H9 (cell line): ENCODE results near the gene TSPYL4. TPM values are rescaled to one million over a fixed set of nuclear protein-coding genes. Genes with fewer than 3 reads are reported as not detected.

Experiments used
- DNase-seq: peaks from one replicate; pipeline ENCODE4 v3.0.0-alpha.2; 2017
- H2AFZ ChIP-seq: one replicate; pipeline ENCODE4 v1.6.1; 2013; ENCODE audit warnings: mild to moderate bottlenecking, low read length, control low read depth, moderate library complexity
- H2AK5ac ChIP-seq: 2 replicates; pipeline ENCODE4 v1.6.1; 2013; ENCODE audit warnings: low read length, control low read depth, mixed read lengths; ENCODE audit not compliant: insufficient read length
- H2BK120ac ChIP-seq: one replicate; pipeline ENCODE4 v1.6.1; 2013; ENCODE audit warnings: low read depth, mild to moderate bottlenecking, low read length, control low read depth, inconsistent platforms; ENCODE audit not compliant: poor library complexity, severe bottlenecking
- H2BK12ac ChIP-seq: 2 replicates; pipeline ENCODE4 v1.6.1; 2013; ENCODE audit warnings: low read length, control low read depth, mixed read lengths, low read depth; ENCODE audit not compliant: insufficient read length
- H2BK15ac ChIP-seq: 2 replicates; pipeline ENCODE4 v1.6.1; 2013; ENCODE audit warnings: low read depth, low read length, control low read depth
- H2BK20ac ChIP-seq: one replicate; pipeline ENCODE4 v1.6.1; 2013; ENCODE audit warnings: low read depth, mild to moderate bottlenecking, low read length, control low read depth, inconsistent platforms; ENCODE audit not compliant: poor library complexity, severe bottlenecking
- H2BK5ac ChIP-seq: 2 replicates; pipeline ENCODE4 v1.6.1; 2013; ENCODE audit warnings: low read length, control low read depth, mixed read lengths; ENCODE audit not compliant: insufficient read length
- H3K14ac ChIP-seq: 2 replicates; pipeline ENCODE4 v1.6.1; 2013; ENCODE audit warnings: low read length, control low read depth; ENCODE audit not compliant: insufficient read depth
- H3K18ac ChIP-seq: 2 replicates; pipeline ENCODE4 v1.6.1; 2013; ENCODE audit warnings: low read depth, mild to moderate bottlenecking, mixed read lengths, low read length, control low read depth; ENCODE audit not compliant: insufficient read length
- H3K23ac ChIP-seq: 2 replicates; pipeline ENCODE4 v1.6.1; 2013; ENCODE audit warnings: low read length, control low read depth, mixed read lengths, low read depth; ENCODE audit not compliant: insufficient read length
- H3K23me2 ChIP-seq: 2 replicates; pipeline ENCODE4 v1.6.1; 2013; ENCODE audit warnings: low read depth, mild to moderate bottlenecking, mixed read lengths, low read length, control low read depth; ENCODE audit not compliant: insufficient read length, poor library complexity, severe bottlenecking
- H3K27ac ChIP-seq: 2 replicates; pipeline ENCODE4 v1.5.1; 2013; ENCODE audit warnings: low read length, control low read depth, mixed read lengths, low read depth; ENCODE audit not compliant: insufficient read length
- H3K27me3 ChIP-seq: 2 replicates; pipeline ENCODE4 v1.6.1; 2013; ENCODE audit warnings: low read length, control low read depth, inconsistent platforms; ENCODE audit not compliant: insufficient read depth
- H3K4ac ChIP-seq: 2 replicates; pipeline ENCODE4 v1.6.1; 2013; ENCODE audit warnings: low read depth, mild to moderate bottlenecking, control low read depth, inconsistent platforms, low read length, moderate library complexity
- H3K4me1 ChIP-seq: 2 replicates; pipeline ENCODE4 v1.6.1; 2013; ENCODE audit warnings: low read length, control low read depth, inconsistent platforms; ENCODE audit not compliant: insufficient read depth
- H3K4me2 ChIP-seq: 2 replicates; pipeline ENCODE4 v1.6.1; 2013; ENCODE audit warnings: low read length, control low read depth, mixed read lengths; ENCODE audit not compliant: insufficient read length, insufficient read depth
- H3K56ac ChIP-seq: 2 replicates; pipeline ENCODE4 v1.6.1; 2013; ENCODE audit warnings: low read depth, mild to moderate bottlenecking, mixed read lengths, low read length, control low read depth; ENCODE audit not compliant: insufficient read length
- H3K79me1 ChIP-seq: 2 replicates; pipeline ENCODE4 v1.6.1; 2013; ENCODE audit warnings: low read depth, mild to moderate bottlenecking, moderate library complexity, low read length, control low read depth, inconsistent platforms; ENCODE audit not compliant: insufficient read depth, poor library complexity, severe bottlenecking
- H3K79me2 ChIP-seq: 2 replicates; pipeline ENCODE4 v1.6.1; 2013; ENCODE audit warnings: low read length, control low read depth, inconsistent platforms; ENCODE audit not compliant: insufficient read depth
- H3K9ac ChIP-seq: 2 replicates; pipeline ENCODE4 v1.6.1; 2013; ENCODE audit warnings: low read length, control low read depth, mixed read lengths; ENCODE audit not compliant: insufficient read length; ENCODE audit errors: extremely low read depth
- H3K9me3 ChIP-seq: one replicate; pipeline ENCODE4 v1.6.1; 2013; ENCODE audit warnings: low read depth, low read length, inconsistent platforms; ENCODE audit not compliant: control insufficient read depth
- H3T11ph ChIP-seq: one replicate; pipeline ENCODE4 v1.6.1; 2013; ENCODE audit warnings: mild to moderate bottlenecking, low read length, control low read depth, inconsistent platforms
- H4K20me1 ChIP-seq: one replicate; pipeline ENCODE4 v1.6.1; 2013; ENCODE audit not compliant: control insufficient read depth, insufficient read length, insufficient read depth
- H4K5ac ChIP-seq: 2 replicates; pipeline ENCODE4 v1.6.1; 2013; ENCODE audit warnings: low read depth, mild to moderate bottlenecking, mixed read lengths, low read length, control low read depth; ENCODE audit not compliant: insufficient read length
- H4K8ac ChIP-seq: replicated peaks from 2 replicates; pipeline ENCODE4 v1.6.1; 2013; ENCODE audit warnings: low read length, control low read depth, mixed read lengths, low read depth; ENCODE audit not compliant: insufficient read length
- H4K91ac ChIP-seq: 2 replicates; pipeline ENCODE4 v1.6.1; 2013; ENCODE audit warnings: low read depth, mild to moderate bottlenecking, moderate library complexity, mixed read lengths, low read length, control low read depth; ENCODE audit not compliant: insufficient read length
- H3K27ac Mint-ChIP-seq, 3 experiments: 2 replicates in 2 of 3; 3 replicates in 1 of 3; pipeline ENCODE4 v1.8.0; 2020 to 2021; ENCODE audit warnings: mixed read lengths in 3 of 3, mild to moderate bottlenecking in 1 of 3, moderate library complexity in 1 of 3
- H3K27me3 Mint-ChIP-seq: 2 replicates; pipeline ENCODE4 v1.8.0; 2021; ENCODE audit warnings: low read depth, mild to moderate bottlenecking, moderate library complexity, mixed read lengths
- H3K36me3 Mint-ChIP-seq, 3 experiments: 2 replicates in 2 of 3; 3 replicates in 1 of 3; pipeline ENCODE4 v1.8.0; 2020 to 2021; ENCODE audit warnings: low read depth in 3 of 3, mixed read lengths in 3 of 3; ENCODE audit not compliant: insufficient read depth in 1 of 3
- H3K4me1 Mint-ChIP-seq, 2 experiments: 2 replicates each; pipeline ENCODE4 v1.8.0; 2020; ENCODE audit warnings: mixed read lengths in 2 of 2
- H3K4me3 Mint-ChIP-seq, 2 experiments: 2 replicates in 1 of 2; 3 replicates in 1 of 2; pipeline ENCODE4 v1.8.0; 2020 to 2021; ENCODE audit warnings: mild to moderate bottlenecking in 2 of 2, mixed read lengths in 2 of 2, moderate library complexity in 1 of 2
- H3K9me3 Mint-ChIP-seq, 2 experiments: 2 replicates in 1 of 2; 3 replicates in 1 of 2; pipeline ENCODE4 v1.8.0; 2020; ENCODE audit warnings: mild to moderate bottlenecking in 2 of 2, mixed read lengths in 2 of 2, moderate library complexity in 1 of 2
- WGBS: extraction: QIAGEN DNeasy Blood & Tissue Kit; methylation state at CpG from one replicate; pipeline ENCODE4 v1.1.7; 2013; ENCODE audit warnings: missing lambda C conversion rate, low lambda C conversion rate, mixed read lengths; ENCODE audit not compliant: insufficient read length; ENCODE audit errors: extremely low coverage; 5-methylcytosine and 5-hydroxymethylcytosine counted together
- total RNA-seq: library from RNA; stranded (reverse); gene quantifications from 2 replicates; pipeline ENCODE4 v1.2.1, GENCODE V29; 2021
- TF ChIP-seq, protein P1 (sequence below): fragments of 200-600 bp; sonication (generic); conservative IDR thresholded peaks from 3 replicates; pipeline ENCODE4 v1.8.0; 2021; ENCODE audit warnings: antibody characterized with exemption, mild to moderate bottlenecking

TSPYL4 gene
- total RNA-seq, 1 experiment from 2014 or later = 19.0 TPM

DNA sequence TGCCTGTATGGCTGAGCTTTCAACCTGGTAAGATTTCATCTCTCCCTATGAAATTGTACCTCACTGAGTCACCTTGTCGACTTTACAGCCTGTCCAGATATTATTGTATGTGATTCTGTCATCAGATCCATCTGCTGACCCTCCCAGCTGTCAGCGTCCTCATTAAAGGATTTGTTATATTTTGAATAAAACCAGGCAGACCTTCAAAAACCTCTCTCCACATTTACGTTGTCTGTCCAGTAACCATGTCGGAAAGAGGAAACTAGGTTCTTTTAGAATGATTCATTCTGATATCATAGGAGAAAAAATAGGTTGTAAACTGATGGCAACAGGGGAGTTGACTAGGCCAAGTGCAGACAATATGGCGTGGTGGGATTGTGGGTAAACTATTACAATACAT lies 38.5 kb downstream of the TSPYL4 start:
- H2AFZ ChIP-seq = no peak overlapping the region
- H2BK20ac ChIP-seq = no peak overlapping the region
- no peaks in the 10 kb centered on the region for H3K9me3 ChIP-seq
- H3K4me1 Mint-ChIP-seq = no peaks in the 10 kb centered on the region
- WGBS = no CpG with 5 or more reads among the region's 5 CpGs
- H3K56ac ChIP-seq = no peak overlapping the region
- no peak overlapping the region for H2AK5ac ChIP-seq
- H4K20me1 ChIP-seq = no peaks in the 10 kb centered on the region
- H3K27me3 ChIP-seq = no peaks in the 10 kb centered on the region
- H2BK120ac ChIP-seq = no peak overlapping the region
- no peak overlapping the region for H3K4ac ChIP-seq
- H3K14ac ChIP-seq = no peak overlapping the region
- H2BK12ac ChIP-seq = no peak overlapping the region
- no peak overlapping the region for H4K91ac ChIP-seq
- H3K23ac ChIP-seq = no peak overlapping the region
- no peak overlapping the region for H3K4me2 ChIP-seq
- no peak overlapping the region for H3K27ac ChIP-seq
- H3K9me3 Mint-ChIP-seq = no peaks in the 10 kb centered on the region
- no peaks in the 10 kb centered on the region for H3K4me1 ChIP-seq
- TF ChIP-seq, protein P1, sequence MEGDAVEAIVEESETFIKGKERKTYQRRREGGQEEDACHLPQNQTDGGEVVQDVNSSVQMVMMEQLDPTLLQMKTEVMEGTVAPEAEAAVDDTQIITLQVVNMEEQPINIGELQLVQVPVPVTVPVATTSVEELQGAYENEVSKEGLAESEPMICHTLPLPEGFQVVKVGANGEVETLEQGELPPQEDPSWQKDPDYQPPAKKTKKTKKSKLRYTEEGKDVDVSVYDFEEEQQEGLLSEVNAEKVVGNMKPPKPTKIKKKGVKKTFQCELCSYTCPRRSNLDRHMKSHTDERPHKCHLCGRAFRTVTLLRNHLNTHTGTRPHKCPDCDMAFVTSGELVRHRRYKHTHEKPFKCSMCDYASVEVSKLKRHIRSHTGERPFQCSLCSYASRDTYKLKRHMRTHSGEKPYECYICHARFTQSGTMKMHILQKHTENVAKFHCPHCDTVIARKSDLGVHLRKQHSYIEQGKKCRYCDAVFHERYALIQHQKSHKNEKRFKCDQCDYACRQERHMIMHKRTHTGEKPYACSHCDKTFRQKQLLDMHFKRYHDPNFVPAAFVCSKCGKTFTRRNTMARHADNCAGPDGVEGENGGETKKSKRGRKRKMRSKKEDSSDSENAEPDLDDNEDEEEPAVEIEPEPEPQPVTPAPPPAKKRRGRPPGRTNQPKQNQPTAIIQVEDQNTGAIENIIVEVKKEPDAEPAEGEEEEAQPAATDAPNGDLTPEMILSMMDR = no peak
- H3K36me3 Mint-ChIP-seq = no peaks in the 10 kb centered on the region
- H3K79me1 ChIP-seq = no peaks in the 10 kb centered on the region
- H3T11ph ChIP-seq = no peak overlapping the region
- H3K79me2 ChIP-seq = no peaks in the 10 kb centered on the region
- H2BK5ac ChIP-seq = no peak overlapping the region
- H4K5ac ChIP-seq = no peak overlapping the region
- no peak overlapping the region for H3K18ac ChIP-seq
- no peaks in the 10 kb centered on the region for H3K27me3 Mint-ChIP-seq
- H2BK15ac ChIP-seq = no peak overlapping the region
- no peak overlapping the region for H3K4me3 Mint-ChIP-seq
- H3K9ac ChIP-seq = no peak overlapping the region
- DNase-seq = no peak
- no peaks in the 10 kb centered on the region for H3K23me2 ChIP-seq
- no peak overlapping the region for H3K27ac Mint-ChIP-seq
- no peak overlapping the region for H4K8ac ChIP-seq
